Dedifferentiated amniotic fluid mesenchymal stem cell (primary cell): Measurements from ENCODE around the gene RAPGEF6.
A peak's percentile ranks its signal among the peaks of the same experiment; 100 is the strongest.
"Not testable (repeated sequence)": the region's sequence is repeated elsewhere in the genome, so short reads cannot be mapped to it uniquely, and the experiment has no call there.

Experiments
- DNase-seq: peaks from one replicate; pipeline ENCODE4 v3.0.0-alpha.2; 2016; ENCODE audit errors: extremely low spot score

RAPGEF6 gene

DNA sequence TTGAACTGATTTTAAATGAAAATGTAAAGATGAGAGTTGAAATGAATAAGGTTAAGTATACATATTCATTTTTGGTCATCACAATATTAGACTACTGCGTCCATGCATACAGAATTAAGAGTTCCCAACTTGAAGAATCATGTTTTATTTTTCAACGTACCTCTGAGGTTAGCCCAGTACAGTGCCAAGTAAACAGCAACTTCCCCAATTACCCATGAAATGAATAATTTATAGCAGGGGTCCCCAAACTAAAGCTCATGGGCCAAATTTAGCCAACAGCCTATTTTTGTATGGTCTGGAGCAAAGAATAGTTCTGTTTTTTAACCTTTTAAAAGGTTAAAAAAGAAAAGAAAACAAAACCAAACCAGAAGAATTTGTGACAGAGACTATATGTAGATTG is 203.2 kb downstream of the RAPGEF6 start:
- DNase-seq: no peak

DNA sequence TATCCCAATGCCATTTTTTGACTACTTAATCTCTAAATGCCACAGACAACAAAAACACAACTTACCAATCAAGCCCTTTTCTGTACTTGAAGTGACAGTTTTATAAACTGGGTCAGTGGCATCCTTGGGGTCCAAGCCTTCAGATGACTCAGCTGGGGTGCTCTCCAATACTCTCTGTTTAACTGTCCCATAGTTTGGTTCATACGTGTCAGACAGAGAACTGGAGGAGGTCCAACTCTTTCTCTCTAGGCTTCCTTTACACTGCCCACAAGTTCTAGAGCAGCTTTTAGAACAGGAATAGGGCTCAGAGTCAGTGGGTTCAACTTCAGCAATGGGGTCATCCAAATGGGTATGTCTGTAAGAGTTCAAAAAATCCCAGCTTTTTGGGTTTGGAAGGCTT is 204.2 kb downstream of the RAPGEF6 start:
- no peak for DNase-seq

DNA sequence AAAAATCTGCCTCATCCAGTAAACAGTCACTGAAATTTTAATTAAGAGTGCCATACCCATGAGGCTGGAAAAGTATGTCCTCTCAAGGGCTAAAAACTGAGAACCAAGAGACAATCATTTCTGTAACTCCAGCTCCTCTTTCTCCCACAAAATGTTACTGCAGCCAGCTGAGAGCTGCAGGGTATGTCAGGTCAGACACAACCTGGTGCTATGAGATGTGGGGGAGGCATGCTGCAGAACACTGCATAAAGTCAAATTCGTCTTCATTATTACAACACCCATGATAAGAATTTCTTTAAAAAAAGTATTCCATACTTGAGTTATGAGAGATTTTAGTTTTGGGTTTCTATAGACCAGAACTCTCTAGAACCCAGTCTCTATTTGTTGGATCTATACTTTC is 209.0 kb downstream of the RAPGEF6 start:
- no peak for DNase-seq

DNA sequence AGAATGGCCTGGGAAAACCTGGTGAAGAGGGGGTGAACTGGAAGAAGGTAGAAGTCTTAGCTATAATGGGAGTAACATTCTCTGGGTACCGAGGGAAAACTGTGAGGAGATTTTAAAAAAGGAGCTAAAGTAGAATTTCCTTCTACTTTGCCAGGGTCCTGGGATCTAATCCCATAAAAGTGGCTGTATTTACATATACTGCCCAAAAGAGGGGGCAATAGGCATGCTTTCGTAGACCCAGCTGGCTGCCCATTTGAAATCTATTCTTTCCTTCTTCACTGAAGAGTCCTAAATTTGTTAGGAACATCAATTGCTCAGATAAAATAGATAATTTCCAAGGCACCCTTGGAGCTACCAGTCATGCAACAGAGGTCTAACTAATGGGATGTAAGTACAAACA is 212.0 kb downstream of the RAPGEF6 start:
- no peak for DNase-seq

DNA sequence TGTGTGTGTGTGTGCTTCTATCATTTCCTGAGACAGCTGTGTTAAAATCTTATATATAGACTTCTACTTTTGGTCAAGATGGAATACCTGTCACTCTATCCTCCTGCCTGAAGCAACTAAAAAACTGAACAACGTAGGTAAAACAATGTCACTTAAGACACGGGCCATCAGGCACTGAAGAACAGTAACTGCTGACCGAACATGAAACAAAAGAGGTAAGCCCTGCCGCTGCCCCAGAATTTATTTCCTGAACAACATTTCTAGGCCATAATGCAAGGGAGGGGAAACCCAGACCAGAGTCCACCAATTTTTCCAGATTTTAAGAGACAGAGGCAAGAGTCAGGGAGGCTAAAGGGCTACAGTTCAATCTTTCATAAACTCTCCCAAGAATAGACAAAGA is 215.2 kb downstream of the RAPGEF6 start:
- DNase-seq: no peak

DNA sequence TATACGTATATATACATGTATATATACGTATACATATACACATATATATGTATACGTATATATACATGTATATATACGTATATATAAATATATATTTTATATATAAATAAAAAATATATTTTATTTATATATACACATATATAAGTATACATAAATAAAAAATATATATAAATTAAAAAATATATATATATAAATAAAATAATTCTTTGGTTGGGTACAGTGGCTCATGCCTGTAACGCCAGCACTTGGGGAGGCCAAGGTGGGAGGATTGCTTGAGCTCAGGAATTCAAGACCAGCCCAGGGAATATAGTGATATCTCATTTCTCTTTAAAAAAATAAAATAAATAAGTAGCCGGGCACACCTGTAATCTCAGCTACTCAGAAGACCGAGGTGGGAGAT is 216.2 kb downstream of the RAPGEF6 start:
- no peak for DNase-seq

DNA sequence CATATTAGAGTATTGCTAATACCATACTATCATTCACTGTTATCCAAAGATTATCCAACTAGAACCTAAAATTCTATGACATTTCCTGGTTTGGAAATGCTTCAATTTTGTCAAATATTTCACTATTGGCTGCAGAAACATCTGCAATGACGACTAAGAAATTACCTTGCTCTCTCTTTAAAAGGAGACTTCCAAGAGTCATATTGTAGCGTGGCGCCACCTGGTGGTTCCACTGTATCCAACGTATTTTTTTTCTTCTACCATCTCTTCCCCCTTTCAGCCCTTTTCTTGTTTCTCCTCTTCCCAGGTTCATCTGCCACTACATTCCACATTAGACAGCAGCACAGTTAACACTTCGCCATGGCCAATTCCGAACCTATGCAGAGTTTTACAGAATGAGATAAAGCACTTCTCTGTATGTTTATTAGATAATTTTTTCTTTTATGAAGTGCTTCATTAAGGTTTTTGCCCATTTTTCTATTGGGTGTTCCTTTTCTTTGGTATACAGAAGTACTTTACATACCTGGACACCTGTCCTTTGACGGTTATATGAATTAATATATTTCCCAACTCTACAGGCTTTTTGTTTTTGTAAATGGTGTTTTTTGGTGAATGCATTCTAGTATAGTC is 217.7 kb downstream of the RAPGEF6 start:
- DNase-seq: peak; percentile 73

DNA sequence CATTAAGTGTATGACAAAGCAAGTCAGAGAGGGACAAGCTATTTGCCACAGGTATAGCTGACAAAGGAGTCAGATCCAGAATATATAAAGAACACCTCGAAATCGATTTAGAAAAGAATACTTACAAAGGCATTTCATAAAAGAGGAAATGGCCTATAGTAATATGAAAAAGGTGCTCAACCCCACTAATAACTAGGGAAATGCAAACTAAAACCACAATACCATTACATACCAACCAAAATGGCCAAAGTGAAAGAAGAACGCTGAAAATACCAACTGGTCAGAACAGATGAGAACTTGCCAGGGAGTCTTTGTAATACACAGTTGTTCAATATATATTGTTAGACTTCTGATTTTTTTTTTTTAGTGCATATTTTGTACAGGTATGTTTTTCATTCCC is 218.3 kb downstream of the RAPGEF6 start:
- DNase-seq: no peak

DNA sequence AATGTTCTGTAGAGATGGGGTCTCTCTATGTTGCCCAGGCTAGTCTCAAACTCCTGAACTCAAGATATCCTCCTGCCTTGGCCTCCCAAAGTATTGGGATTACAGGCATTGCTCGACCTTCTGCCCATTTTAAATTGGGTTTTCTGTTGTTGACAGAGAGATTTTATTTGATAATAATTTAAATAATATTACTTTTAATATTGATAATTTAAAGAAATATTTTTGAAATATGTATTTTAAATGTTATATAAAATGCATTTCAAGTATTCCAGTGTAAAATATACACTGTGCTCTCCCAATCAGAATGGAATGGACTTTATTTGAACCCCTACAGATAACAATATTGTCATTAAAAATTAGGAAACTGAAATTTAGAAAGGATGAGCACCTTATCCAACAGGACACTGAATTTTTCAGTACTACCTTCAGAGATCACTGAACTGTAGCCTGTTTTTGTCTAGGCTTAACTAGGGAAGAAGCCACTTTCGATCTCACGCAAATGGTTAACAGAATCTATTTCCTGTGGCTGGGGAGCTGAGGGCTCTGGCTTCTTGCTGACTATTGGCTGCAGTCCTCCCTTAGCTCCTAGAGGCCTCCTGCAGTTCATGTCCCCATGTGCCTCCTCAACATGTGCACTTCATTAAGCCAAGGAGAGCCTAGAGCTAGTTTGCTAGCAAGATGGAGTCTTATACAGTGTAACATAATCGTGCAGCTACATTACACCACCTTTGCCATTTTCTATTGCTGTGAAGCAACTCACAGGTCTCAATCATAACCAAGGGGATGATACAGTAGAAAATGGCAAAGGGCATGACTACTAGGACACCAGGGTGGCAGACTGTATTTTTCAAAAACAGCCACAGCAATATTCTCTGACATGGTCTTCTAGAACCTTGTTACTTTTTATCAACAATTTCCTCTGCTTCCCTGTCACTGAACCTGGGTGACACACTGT is 221.1 kb downstream of the RAPGEF6 start:
- DNase-seq: no peak

DNA sequence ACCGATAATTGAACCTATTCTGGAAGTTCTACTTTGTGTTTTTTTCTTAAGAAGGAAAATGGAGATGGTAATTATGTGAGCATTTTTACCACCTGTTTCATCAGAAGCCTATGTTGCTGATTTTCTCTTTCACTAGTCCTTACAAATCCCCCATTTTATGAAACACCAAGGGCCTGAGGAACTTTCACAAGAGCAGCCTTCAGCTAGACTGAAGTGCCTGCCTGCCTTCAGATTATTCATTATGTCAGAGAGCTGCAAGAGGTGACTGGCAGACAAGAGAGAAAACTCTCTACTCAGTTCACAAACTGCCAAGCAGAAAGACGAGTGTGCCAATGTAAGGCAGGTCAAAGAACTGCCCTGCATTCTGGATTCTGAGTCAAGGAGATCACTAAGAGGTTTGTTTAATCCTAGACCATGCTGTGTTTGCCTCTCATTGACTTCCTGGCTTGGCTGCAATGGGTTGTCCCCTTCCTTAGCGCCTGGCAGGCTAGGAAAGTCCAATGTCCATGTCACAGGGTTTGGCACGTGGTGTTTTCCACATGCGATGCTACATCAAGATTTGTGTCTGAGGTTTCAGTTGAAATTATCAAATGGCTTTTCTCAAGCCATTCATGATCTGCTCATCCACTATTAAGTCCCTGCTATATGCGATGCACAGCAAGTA is 227.9 kb downstream of the RAPGEF6 start:
- no peak for DNase-seq

DNA sequence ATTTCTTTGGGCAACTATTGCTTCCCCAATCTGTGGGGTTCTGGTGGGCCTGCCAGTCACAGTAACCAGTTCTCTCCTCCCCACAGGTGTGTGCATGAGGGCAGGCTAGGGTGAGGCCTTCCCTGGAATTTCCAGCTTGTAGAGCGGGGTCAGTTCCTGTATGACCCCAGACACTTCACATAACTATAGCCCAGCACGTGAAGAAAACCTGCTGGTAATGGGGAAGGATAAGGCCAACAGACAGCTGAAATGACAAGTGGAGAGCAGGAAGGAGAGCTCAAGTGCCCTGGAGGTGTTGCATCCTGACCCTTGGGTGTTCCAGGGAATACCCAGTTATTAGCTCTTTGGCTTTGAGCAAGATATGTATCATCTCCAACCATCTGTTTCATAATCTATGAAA is 229.0 kb downstream of the RAPGEF6 start:
- no peak for DNase-seq

DNA sequence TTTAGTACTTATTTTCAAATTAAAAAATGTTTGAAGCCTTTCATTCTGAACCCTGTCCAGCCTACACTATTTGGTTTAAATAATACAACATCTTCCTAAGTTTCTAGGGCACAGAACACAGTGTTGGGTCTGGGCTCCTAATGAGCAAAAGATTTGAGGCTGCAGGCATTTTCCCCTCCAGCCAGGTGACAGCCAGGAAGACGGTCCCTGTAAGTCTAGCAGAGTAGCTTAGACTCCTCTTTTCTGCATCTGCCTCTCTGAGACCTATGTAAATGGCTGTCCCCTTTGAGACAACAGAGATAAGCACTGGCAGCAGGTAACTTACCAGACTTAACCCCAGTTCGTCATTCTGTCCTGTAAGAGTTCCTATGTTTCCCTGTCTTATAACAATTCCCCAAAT is 229.4 kb downstream of the RAPGEF6 start:
- no peak for DNase-seq

DNA sequence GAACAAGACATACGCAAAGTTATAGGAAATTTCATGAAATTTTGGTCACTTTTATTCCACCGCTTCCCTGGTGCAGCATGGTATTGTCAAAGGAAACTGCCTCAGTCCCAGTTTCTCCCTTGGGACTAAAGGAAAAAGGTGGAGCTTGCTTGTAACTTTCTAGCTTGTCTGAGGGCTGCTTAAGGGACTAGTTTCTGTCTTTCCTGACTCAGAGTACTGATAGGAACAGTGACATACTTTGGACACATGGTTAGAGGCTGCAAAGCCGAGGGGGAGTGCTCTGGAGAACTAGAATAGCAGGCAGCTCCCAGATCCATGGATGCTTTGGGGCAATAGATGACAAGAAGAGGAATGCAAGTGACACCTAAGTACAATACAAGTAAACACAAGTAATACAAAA is 234.4 kb downstream of the RAPGEF6 start:
- DNase-seq: no peak

DNA sequence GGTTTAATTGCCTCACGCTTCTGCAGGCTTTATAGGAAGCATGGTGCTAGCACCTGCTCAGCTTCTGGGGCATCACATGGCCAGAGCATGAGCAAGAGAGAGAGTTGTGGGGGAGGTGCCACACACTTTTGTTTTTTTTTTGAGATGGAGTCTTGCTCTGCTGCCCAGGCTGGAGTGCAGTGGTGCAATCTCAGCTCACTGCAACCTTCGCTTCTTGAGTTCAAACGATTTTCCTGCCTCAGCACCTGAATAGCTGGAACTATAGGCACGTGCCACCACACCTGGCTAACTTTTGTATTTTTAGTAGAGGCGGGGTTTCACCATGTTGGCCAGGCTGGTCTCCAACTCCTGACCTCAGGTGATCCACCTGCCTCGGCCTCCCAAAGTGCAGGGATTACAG is 236.0 kb downstream of the RAPGEF6 start:
- DNase-seq: not testable (repeated sequence)

DNA sequence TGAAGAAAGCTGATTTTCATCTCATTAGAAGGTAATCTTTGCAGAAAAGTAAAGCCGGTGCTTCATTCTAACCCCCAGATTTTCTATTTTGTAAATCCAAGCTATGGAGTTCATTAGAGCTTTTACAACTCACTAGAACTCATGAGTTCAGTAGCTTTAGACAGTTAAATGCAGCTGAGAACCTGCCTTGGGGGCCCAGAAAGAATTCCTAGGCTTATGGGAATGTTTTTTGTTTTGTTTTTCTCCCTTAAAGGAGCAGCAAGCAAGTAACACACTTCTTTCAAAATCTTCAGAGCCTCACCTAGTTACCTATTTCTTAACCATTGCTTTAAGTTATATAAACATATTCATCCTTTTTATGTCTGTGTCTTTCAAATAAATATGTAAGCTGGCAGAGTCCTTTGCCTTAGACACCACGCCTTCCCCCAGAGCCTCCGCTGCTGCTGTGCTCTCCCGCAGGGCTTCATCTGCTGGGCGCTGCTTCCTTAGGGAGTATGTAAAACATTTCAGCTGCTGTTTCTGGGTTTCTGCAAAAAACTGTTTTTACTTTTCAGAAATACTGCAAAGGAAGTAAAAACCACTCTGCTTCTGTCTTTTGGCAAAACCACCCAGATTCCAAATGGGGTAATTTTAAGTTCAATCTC is 238.3 kb downstream of the RAPGEF6 start:
- no peak for DNase-seq

DNA sequence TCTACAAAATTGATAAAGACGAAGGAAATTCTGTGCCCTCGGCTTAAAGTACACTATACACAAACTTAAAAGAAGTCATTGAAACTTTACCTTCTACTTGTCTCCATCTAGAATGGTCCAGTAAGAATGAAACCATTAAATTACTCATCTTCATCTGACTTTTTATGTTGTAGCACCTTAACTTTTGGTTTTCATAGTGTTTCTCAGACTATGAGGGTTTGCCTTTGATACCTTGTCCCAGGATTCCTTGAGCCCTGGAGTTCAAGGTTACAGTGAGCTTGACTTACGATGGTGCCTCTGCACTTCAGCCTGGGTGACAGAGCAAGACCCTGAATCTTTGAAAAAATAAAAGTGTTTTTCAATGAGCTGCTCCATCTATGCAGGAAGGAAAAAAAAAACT is 239.0 kb downstream of the RAPGEF6 start:
- no peak for DNase-seq

DNA sequence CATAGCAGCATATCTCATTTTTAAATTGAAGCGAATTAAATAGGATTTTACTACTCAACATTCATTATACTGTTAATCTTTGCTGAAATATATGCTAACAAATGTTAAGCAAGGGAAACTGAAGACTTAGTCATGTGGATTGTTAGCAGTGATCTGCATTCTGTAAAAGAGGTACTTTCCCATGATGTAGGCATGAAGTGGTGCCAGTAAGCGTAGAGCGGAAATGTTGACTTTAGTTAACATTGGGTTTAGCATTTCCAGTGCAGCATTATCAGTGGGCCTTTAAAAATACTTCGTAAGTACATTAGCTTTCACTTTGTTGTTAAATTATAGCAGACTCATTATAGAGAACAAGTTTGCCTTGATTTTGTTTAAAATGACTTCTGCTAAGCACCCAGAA is 240.9 kb downstream of the RAPGEF6 start:
- no peak for DNase-seq

DNA sequence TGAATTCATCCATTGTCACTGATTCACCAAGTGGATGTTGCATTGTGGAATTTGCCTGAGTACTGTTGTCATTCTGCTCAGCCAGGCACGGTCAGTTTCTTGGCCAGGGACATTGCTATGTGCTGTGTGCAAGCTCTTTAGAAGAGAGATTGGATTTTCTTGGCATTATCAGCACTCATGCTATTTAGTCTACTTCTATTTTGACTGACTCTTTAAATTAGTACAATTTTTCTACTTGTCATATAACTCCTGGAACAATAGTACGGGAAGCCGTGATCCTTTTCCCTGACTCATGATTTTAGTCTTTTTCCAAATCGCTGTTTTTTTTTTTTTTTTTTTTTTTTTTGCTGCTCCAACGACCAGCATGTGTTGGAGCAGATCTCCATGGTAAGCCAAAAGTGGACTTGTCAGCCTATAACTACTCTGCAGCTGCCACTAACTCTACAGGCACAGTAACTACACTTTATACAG is 241.5 kb downstream of the RAPGEF6 start:
- DNase-seq: no peak

DNA sequence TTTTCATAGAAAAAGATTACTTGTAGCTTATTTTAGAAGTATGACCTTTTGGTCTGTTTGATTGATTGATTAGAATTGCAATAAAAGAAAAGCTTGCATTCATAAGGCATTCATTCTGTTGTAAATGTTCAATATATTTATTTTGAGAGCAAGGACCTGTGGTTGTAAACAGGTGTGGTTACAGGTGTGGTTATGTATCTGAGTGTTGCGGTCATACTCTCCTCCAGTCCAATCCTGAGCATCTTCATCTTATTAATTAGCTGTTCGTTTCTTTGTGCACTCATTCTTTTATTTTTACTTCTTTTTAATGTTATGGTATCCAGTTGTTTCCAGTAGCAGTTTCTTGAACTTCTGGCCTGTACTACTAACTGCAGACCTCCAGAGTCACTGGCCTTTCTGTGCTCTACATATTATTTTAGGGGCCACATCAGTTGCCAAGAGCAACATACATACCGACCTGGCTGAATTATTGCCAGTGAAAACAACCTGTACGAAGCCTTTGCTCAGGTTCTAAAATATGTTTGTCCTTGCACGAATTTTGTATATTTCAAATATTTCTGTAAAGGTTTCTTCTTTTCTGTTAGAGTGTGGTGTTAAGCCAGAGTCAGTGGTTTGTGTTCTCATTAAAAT is 242.4 kb downstream of the RAPGEF6 start:
- DNase-seq: no peak

DNA sequence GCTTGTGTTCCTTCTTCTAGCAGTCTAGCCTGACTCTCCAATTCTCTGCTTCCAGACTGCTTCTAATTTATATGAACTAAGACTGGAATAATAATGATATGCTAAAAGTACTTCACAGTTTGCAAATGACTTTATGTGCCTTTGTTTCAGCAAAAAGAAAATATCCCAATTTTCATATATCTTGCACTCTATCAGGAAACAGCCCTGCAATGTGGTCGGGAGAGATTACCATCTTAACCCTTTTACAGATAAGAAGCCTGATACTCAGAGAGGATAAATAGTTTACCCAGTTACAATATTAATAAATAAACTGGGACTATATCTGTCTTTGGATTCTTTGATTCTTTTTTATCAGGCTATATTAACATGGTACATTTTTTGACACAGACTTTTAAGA is 245.2 kb downstream of the RAPGEF6 start:
- DNase-seq: no peak

DNA sequence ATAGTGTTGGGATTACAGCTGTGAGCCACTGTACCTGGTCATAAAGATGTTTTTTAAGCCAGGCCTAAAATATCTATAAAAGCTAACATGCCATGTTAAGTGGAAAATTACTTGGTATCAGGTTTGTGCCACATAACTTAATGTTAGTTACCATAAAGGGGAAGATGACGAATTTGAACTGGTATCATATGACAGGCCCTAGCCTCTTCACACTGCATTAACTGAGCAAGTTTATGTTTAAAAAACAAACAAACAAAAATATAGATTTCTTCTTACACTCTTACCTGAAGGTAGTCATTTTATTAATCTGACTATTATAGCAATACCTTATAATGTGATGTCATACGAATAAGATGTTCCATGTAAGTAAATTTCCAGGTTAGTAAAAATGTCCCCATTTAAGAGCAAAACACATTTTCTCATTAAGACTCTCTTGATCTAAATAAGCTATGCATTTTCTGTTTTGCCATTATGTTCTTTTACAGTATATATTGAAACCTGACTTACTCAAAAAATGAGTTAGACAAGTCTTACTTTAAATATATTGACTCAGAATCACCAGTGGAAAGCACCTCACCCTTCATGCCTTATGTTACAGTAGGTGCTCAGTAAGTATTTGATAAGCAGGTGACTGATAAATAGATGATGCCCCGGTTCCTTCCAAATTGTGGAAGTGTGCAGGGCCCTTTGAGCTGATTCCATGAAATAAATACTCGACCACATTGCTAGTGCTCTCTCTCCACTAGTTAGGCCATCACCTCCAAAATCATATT is 245.7 kb downstream of the RAPGEF6 start:
- DNase-seq: no peak
